K562 (cell line): ENCODE data around the gene TMC2. TPM values are rescaled to one million over a fixed set of nuclear protein-coding genes. Genes with fewer than 3 reads are reported as not detected.
"Not testable (repeated sequence)": the region's sequence is repeated elsewhere in the genome, so short reads cannot be mapped to it uniquely, and the experiment has no call there.

Experiments used
- ATAC-seq: fragments of 200-7000 bp; cut with Tn5 transposase; 3 replicates; pipeline ENCODE4 v1.9.1; 2020; ENCODE audit warnings: moderate library complexity
- BruUV-seq: library from RNA; stranded (reverse); fragments of 400-500 nt; replicated peaks from 2 replicates; lab custom pipeline; 2021; lab: Mats Ljungman, UMichigan
- CTCF ChIA-PET: fragments of 300-600 bp; formaldehyde crosslinking; extraction: SDS; loops from one replicate; lab custom pipeline; 2021; ENCODE audit warnings: low intra/inter-chr PET ratio; lab: Yijun Ruan, JAX
- POLR2A ChIA-PET: fragments of 300-600, 350-650 bp; sonication (Branson Sonifier 250); formaldehyde crosslinking; extraction: SDS; loops from one replicate; lab custom pipeline; 2021; ENCODE audit warnings: antibody characterized with exemption, inconsistent platforms; lab: Yijun Ruan, JAX
- DNase-seq, 4 experiments: peaks; one replicate each; pipeline versions ENCODE4 v3.0.0 to v3.0.0-alpha.2; 2011 to 2018; ENCODE audit warnings: low spot score in 3 of 4, mixed read lengths in 3 of 4; ENCODE audit errors: extremely low read depth in 1 of 4
- FAIRE-seq: peaks from 2 replicates; lab custom pipeline; 2011; peaks lifted over from hg19 to GRCh38; lab: Jason Lieb, UNC
- H2AFZ ChIP-seq: 2 replicates; pipeline ENCODE4 v1.6.0; 2011; ENCODE audit warnings: low read depth, low read length, control low read depth, inconsistent platforms
- H3K27ac ChIP-seq: fragments of 200-600 bp; 3 replicates; pipeline ENCODE4 v1.8.0; 2011; ENCODE audit warnings: low read depth, mild to moderate bottlenecking, control low read depth, inconsistent platforms, low read length, moderate library complexity, mixed read lengths; ENCODE audit errors: extremely low read depth
- H3K27me3 ChIP-seq, 2 experiments: fragments of 300-600 bp in 1 of 2; 2 replicates in 1 of 2; 3 replicates in 1 of 2; pipeline versions ENCODE4 v1.6.0 to v1.8.0; 2011; ENCODE audit warnings: inconsistent platforms in 2 of 2, low read length in 2 of 2, mild to moderate bottlenecking in 1 of 2, mixed read lengths in 1 of 2, moderate library complexity in 1 of 2; ENCODE audit not compliant: control insufficient read depth in 2 of 2, insufficient read depth in 2 of 2
- H3K36me3 ChIP-seq: fragments of 300-600 bp; 3 replicates; pipeline ENCODE4 v1.8.0; 2011; ENCODE audit warnings: mild to moderate bottlenecking, low read length, inconsistent platforms; ENCODE audit not compliant: control insufficient read depth, insufficient read depth
- H3K4me1 ChIP-seq, 2 experiments: fragments of 200-600 bp in 1 of 2; replicated peaks in 1 of 2; 2 replicates in 1 of 2; 3 replicates in 1 of 2; pipeline versions ENCODE4 v1.5.1 to v1.8.0; 2011; ENCODE audit warnings: inconsistent platforms in 2 of 2, low read length in 2 of 2, mild to moderate bottlenecking in 1 of 2, mixed read lengths in 1 of 2, moderate library complexity in 1 of 2; ENCODE audit not compliant: control insufficient read depth in 2 of 2, insufficient read depth in 2 of 2
- H3K4me2 ChIP-seq: 2 replicates; pipeline ENCODE4 v1.6.1; 2011; ENCODE audit warnings: low read length, control low read depth, inconsistent platforms, mixed read lengths; ENCODE audit not compliant: insufficient read depth
- H3K4me3 ChIP-seq: fragments of 200-600 bp; sonication (generic), shearing (Covaris generic); 2 replicates; pipeline ENCODE4 v1.5.1; 2016; ENCODE audit warnings: control low read depth, inconsistent platforms
- H3K79me2 ChIP-seq: fragments of 200-600 bp; 3 replicates; pipeline ENCODE4 v1.8.0; 2011; ENCODE audit warnings: low read length, inconsistent platforms; ENCODE audit not compliant: control insufficient read depth, insufficient read depth
- H3K9ac ChIP-seq, 2 experiments: 2 replicates each; pipeline versions ENCODE4 v1.6.0 to v1.6.1; 2011; ENCODE audit warnings: low read depth in 2 of 2, low read length in 2 of 2, control low read depth in 1 of 2, inconsistent platforms in 1 of 2, mild to moderate bottlenecking in 1 of 2, mixed read lengths in 1 of 2; ENCODE audit not compliant: insufficient read depth in 1 of 2
- H3K9me1 ChIP-seq: one replicate; pipeline ENCODE4 v1.6.0; 2011; ENCODE audit warnings: inconsistent platforms, mild to moderate bottlenecking, low read length, moderate library complexity; ENCODE audit not compliant: control insufficient read depth, insufficient read depth
- H3K9me3 ChIP-seq: replicated peaks from 2 replicates; pipeline ENCODE4 v1.5.1; 2011; ENCODE audit warnings: low read depth, low read length, inconsistent platforms; ENCODE audit not compliant: control insufficient read depth, insufficient read depth
- H4K20me1 ChIP-seq: replicated peaks from 2 replicates; pipeline ENCODE4 v1.6.1; 2011; ENCODE audit warnings: low read length, inconsistent platforms, mixed read lengths; ENCODE audit not compliant: control insufficient read depth, insufficient read depth
- ID3 ChIP-seq, 2 experiments: fragments of 250-450 bp in 1 of 2; fragments of 450-650 bp in 1 of 2; sonication (Bioruptor Pico) in 1 of 2; IDR thresholded peaks; 2 replicates each; pipeline versions ENCODE4 v1.6.1 to v1.8.0; 2016 to 2021; ENCODE audit warnings: mild to moderate bottlenecking in 2 of 2, moderate library complexity in 2 of 2, missing compliant biosample characterization in 1 of 2, missing genetic modification characterization in 1 of 2
- ZKSCAN8 ChIP-seq: fragments of 200-800 bp; sonication (Bioruptor generic); IDR thresholded peaks from 2 replicates; pipeline ENCODE4 v1.6.1; 2016; ENCODE audit warnings: missing genetic modification characterization, missing compliant biosample characterization
- ZNF639 ChIP-seq, 2 experiments: fragments of 200-800 bp in 1 of 2; sonication (Bioruptor generic) in 1 of 2; sonication (generic) in 1 of 2; formaldehyde crosslinking in 1 of 2; IDR thresholded peaks in 1 of 2; conservative IDR thresholded peaks in 1 of 2; 2 replicates each; pipeline versions ENCODE4 v1.5.0 to v1.6.1; 2016 to 2020; ENCODE audit warnings: missing compliant biosample characterization in 1 of 2, missing genetic modification characterization in 1 of 2, missing genetic modification reagents in 1 of 2
- WGBS: fragments of 100-300 bp; shearing (Covaris generic); methylation state at CpG from one replicate; pipeline ENCODE4 v1.1.6; 2016; ENCODE audit warnings: low coverage, mixed read lengths; ENCODE audit not compliant: insufficient coverage; ENCODE audit errors: missing lambda C conversion rate; 5-methylcytosine and 5-hydroxymethylcytosine counted together
- in situ Hi-C: fragments of 300-500 bp; cut with MboI; formaldehyde crosslinking; loops from 4 replicates; pipeline ENCODE4 v1.15.0; 2018; ENCODE audit warnings: inconsistent platforms, mixed read lengths
- intact Hi-C: fragments of 100-400 bp; cut with micrococcal nuclease; formaldehyde crosslinking; loops from 2 replicates; pipeline ENCODE4 v1.14.2; 2022
- polyA plus RNA-seq, 8 experiments: library from polyadenylated mRNA; depleted of rRNA in 4 of 8; stranded (reverse) in 5 of 8; unstranded in 3 of 8; fragments of >200 nt; fragmentation: Nextera tagmentation in 2 of 8; fragmentation: Illumina TruSeq in 1 of 8; extraction: Ambion mirVana in 2 of 8; extraction: Trizol in 1 of 8; gene quantifications; 2 replicates each; pipeline versions ENCODE4 v1.2.1 to v1.2.3, GENCODE V29; 2011 to 2014; ENCODE audit warnings: inconsistent platforms in 1 of 8, missing spikeins in 1 of 8
- total RNA-seq, 7 experiments: library from RNA; depleted of rRNA in 6 of 7; stranded (reverse); fragments of >200 nt in 6 of 7; fragmentation: Illumina TruSeq in 2 of 7; extraction: Trizol in 2 of 7; gene quantifications; 2 replicates each; pipeline versions ENCODE4 v1.2.1 to v1.2.3, GENCODE V29; 2011 to 2021; ENCODE audit warnings: low replicate concordance in 1 of 7
- TF ChIP-seq, protein P1 (sequence below): fragments of 200-800 bp; sonication (Bioruptor generic); IDR thresholded peaks from 2 replicates; pipeline ENCODE4 v1.6.1; 2017; ENCODE audit warnings: missing genetic modification characterization, missing compliant biosample characterization

The TMC2 gene
- total and polyA plus RNA-seq, 9 of the 15 experiments (the other 6 are each of a cell fraction or from before 2014, with no cell fraction given), result not detected

DNA sequence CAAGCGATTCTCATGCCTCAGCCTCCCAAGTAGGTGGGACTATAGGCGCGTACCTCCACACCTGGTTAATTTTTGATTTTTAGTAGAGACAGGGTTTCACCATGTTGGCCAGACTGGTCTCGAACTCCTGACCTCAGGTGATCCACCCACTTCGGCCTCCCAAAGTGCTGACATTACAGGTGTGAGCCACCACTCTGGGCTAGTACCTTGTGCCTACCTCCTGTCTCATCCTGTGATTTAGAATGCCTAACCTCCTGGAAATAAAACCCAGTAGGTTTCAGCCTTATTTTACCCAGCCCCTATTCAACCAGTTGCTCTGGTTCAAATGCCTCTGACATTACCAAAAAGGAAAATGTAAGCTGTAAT, 10.2 kb upstream of the TMC2 start:
- H3K27me3 ChIP-seq; ATAC-seq; FAIRE-seq; H2AFZ ChIP-seq; DNase-seq; in situ Hi-C loops; H3K9me1 ChIP-seq; H3K36me3 ChIP-seq; H3K4me2 ChIP-seq; H3K4me3 ChIP-seq; H4K20me1 ChIP-seq; H3K9me3 ChIP-seq; TF ChIP-seq ID3 (CRISPR knock-in tag; IDR thresholded peaks at IDR 0.05): not testable (repeated sequence)
- WGBS, result 95% methylated on average over 5 of the region's 5 CpGs
- Histone ChIP-seq H3K4me1 (peaks cover 13 to 16% of the 10 kb centered on the region in 2 experiments; a peak in 4 of 5 replicates), H3K79me2 (peaks cover 10% of the 10 kb centered on the region; the same call in 1 of the 3 replicates), H3K27ac (peak overlapping the region; percentile 94), H3K9ac (peak overlapping the region in 1 of 2 experiments; percentile 97; a peak in 2 of 4 replicates)
- BruUV-seq, result TSS peak; percentile 38
- intact Hi-C loops, result loop anchor here (5.0 kb wide), 1 partner anchor 126 kb away; the partner anchor contains the start of gene NOP56
- CTCF ChIA-PET, result interaction anchor here (0.7 kb wide), 1 partner anchor 138 kb away, joined by 3 read pairs; the partner anchor contains the start of gene IDH3B
- TF ChIP-seq ZNF639 (CRISPR knock-in tag; conservative IDR thresholded peaks at IDR 0.05 in 1 of 2, IDR thresholded peaks at IDR 0.05 in 1 of 2) (peak in 1 of 2 experiments; percentile 20; a peak in 1 of 4 replicates), ZKSCAN8 (CRISPR knock-in tag) (0 out of 2 replicates have a peak, but pooled peaks have one; percentile 6), ID3 (tag; IDR thresholded peaks at IDR 0.05) (0 out of 2 replicates have a peak, but pooled peaks have one; percentile 21)
- TF ChIP-seq, protein P1, sequence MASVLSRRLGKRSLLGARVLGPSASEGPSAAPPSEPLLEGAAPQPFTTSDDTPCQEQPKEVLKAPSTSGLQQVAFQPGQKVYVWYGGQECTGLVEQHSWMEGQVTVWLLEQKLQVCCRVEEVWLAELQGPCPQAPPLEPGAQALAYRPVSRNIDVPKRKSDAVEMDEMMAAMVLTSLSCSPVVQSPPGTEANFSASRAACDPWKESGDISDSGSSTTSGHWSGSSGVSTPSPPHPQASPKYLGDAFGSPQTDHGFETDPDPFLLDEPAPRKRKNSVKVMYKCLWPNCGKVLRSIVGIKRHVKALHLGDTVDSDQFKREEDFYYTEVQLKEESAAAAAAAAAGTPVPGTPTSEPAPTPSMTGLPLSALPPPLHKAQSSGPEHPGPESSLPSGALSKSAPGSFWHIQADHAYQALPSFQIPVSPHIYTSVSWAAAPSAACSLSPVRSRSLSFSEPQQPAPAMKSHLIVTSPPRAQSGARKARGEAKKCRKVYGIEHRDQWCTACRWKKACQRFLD (CRISPR knock-in tag), result peak; percentile 11; the same call in 1 of the 2 replicates
- POLR2A ChIA-PET, result interaction anchor here (1.7 kb wide), 1 partner anchor 56 kb away, joined by 4 read pairs; the partner anchor contains the start of gene SNRPB
